ENCODE measurements around the gene MED13L.

The MED13L gene

DNA sequence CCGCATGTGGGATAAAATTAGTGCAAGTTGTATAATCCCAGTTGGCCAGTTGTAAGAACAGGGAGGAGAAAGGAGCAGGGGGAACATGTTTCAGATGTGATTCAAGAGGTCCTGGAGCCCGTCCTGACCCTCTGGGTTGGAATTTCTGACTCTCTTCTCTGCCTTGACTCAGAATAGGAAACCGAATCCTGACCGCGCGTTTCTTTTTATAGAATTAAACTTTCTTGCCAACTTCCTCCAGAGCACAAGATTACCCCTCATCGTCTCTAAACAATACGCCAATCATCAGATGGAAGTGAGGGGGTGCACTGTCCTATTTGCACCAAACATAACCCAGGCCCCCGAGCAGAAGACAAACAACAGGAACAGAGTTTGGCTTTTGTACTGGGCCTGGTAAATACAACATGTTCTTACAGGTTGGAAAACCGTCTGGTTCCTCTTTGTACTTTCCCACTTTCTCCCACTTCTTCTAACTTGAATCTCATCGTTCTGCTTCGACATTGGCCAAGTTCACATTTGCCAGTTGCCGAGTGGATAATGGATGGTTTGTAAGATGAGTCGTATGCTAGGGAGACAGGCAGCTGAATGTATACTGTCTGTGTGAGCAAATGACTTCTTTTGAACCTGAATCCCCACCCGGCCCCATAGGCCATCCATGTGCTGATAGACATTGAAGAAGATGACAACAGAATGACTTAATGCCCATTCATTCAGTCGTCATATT, 42.6 kb upstream of the MED13L start:
- H3K4me3 ChIP-seq (ENCODE audit: insufficient read depth, low read length, poor library complexity, severe bottlenecking): no peak overlapping the region
- H3K79me2 ChIP-seq (ENCODE audit: insufficient read depth, low read length): no peaks in the 10 kb centered on the region
- H4K20me1 ChIP-seq (ENCODE audit: low read depth, low read length): no peaks in the 10 kb centered on the region
- no peaks in the 10 kb centered on the region for H3K27me3 ChIP-seq (ENCODE audit: low read length)
- H3K36me3 ChIP-seq (ENCODE audit: low read length): no peaks in the 10 kb centered on the region
- H3K9ac ChIP-seq (ENCODE audit: low read length): no peak overlapping the region
- no peaks in the 10 kb centered on the region for H3K9me3 ChIP-seq (ENCODE audit: insufficient read depth, low read length)
- H3K4me2 ChIP-seq (ENCODE audit: low read depth, low read length, poor library complexity, severe bottlenecking): no peak overlapping the region
- no peaks in the 10 kb centered on the region for H3K9me2 ChIP-seq (replicated peaks; ENCODE audit: insufficient read depth, low read length)
- TF ChIP-seq EZH2phosphoT487 (conservative IDR thresholded peaks at IDR 0.05; ENCODE audit: low read length): no peak
- TF ChIP-seq, protein P1, sequence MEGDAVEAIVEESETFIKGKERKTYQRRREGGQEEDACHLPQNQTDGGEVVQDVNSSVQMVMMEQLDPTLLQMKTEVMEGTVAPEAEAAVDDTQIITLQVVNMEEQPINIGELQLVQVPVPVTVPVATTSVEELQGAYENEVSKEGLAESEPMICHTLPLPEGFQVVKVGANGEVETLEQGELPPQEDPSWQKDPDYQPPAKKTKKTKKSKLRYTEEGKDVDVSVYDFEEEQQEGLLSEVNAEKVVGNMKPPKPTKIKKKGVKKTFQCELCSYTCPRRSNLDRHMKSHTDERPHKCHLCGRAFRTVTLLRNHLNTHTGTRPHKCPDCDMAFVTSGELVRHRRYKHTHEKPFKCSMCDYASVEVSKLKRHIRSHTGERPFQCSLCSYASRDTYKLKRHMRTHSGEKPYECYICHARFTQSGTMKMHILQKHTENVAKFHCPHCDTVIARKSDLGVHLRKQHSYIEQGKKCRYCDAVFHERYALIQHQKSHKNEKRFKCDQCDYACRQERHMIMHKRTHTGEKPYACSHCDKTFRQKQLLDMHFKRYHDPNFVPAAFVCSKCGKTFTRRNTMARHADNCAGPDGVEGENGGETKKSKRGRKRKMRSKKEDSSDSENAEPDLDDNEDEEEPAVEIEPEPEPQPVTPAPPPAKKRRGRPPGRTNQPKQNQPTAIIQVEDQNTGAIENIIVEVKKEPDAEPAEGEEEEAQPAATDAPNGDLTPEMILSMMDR (IDR thresholded peaks at IDR 0.05; ENCODE audit: insufficient read depth, low read length, poor library complexity, severe bottlenecking): no peak
- no peak overlapping the region for H2AFZ ChIP-seq (ENCODE audit: low read depth, low read length, severe bottlenecking)
- H3F3A ChIP-seq (ENCODE audit: insufficient read depth): no peaks in the 10 kb centered on the region
- H3K27ac ChIP-seq (ENCODE audit: low read depth, low read length): no peak overlapping the region

DNA sequence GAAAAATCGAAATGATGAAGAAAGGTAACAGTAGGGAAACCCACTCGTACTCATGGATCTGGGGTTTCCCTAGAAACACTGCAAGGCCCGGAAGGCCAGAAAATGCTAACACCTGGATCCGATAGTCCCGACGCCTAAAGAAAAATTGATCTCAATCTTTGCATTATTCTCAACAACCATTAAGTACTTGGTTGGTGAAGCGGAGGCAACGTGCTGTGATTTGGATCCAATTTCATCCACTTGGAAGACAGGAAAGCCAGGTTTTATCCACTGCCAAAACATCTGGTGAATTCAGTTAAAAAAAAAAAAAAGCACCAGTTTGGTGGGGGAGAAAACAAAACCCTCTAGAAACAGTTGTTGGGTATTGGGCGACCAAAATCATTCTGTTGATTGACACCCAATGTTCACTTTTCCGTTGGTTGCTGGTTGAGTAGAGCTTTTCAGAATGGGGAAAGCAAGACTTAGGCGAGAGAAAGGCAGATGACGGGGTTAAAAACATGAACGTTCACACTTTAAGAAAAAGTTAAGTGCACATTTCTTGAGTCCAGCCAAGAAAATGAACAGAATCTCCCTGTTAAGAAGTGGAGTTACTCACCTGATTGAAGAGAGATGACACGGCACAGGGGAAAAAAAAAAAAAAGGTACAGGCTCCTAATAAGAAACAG, 41.9 kb upstream of the MED13L start:
- Histone ChIP-seq H3K9me3 (ENCODE audit: insufficient read depth, low read length) (no peaks in the 10 kb centered on the region), H3K4me3 (ENCODE audit: insufficient read depth, low read length, poor library complexity, severe bottlenecking) (no peak overlapping the region), H3F3A (ENCODE audit: insufficient read depth) (no peaks in the 10 kb centered on the region), H3K4me2 (ENCODE audit: low read depth, low read length, poor library complexity, severe bottlenecking) (no peak overlapping the region), H4K20me1 (ENCODE audit: low read depth, low read length) (no peaks in the 10 kb centered on the region), H3K27me3 (ENCODE audit: low read length) (no peaks in the 10 kb centered on the region), H2AFZ (ENCODE audit: low read depth, low read length, severe bottlenecking) (no peak overlapping the region), H3K27ac (ENCODE audit: low read depth, low read length) (no peak overlapping the region), H3K36me3 (ENCODE audit: low read length) (no peaks in the 10 kb centered on the region), H3K9me2 (replicated peaks; ENCODE audit: insufficient read depth, low read length) (no peaks in the 10 kb centered on the region), H3K79me2 (ENCODE audit: insufficient read depth, low read length) (no peaks in the 10 kb centered on the region), H3K9ac (ENCODE audit: low read length) (no peak overlapping the region)
- TF ChIP-seq, protein P1 (IDR thresholded peaks at IDR 0.05; ENCODE audit: insufficient read depth, low read length, poor library complexity, severe bottlenecking): no peak
- no peak for TF ChIP-seq EZH2phosphoT487 (conservative IDR thresholded peaks at IDR 0.05; ENCODE audit: low read length)

DNA sequence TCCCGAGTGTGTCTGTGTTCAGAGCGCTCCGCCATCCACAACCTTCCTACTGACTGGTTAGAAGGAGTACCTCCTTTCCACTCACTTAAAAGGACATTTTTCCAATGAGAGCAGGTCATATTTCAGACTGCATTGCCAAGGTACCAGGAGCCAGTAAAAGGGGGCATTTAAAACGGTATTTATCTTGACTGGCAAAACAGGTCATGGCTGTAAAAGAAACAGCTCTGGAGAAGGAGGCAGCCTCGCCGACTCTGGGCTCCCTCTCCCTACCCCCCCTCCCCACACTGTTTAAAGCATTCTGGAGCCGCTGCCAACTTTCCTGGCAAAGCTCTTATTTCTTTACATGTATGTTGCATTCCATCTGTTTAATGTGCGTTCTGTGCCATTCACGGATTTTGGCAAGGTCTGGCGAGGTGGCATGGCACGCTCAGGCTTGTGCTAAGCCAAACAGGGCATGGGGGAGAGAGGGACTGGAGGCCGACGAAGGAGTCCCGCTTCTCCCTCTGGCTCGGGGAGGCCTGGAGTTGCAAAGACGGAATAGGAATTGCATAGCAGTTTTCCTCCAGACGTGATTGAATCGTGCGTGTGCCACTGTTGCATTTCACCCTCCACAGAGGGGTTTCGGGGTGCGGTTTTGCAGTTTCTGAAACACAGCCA, 41.2 kb upstream of the MED13L start:
- Histone ChIP-seq H2AFZ (ENCODE audit: low read depth, low read length, severe bottlenecking) (no peak overlapping the region), H3K9me2 (replicated peaks; ENCODE audit: insufficient read depth, low read length) (no peaks in the 10 kb centered on the region), H3K36me3 (ENCODE audit: low read length) (no peaks in the 10 kb centered on the region), H3K4me2 (ENCODE audit: low read depth, low read length, poor library complexity, severe bottlenecking) (no peak overlapping the region), H4K20me1 (ENCODE audit: low read depth, low read length) (no peaks in the 10 kb centered on the region), H3K9ac (ENCODE audit: low read length) (no peak overlapping the region), H3K27me3 (ENCODE audit: low read length) (no peaks in the 10 kb centered on the region), H3F3A (ENCODE audit: insufficient read depth) (no peaks in the 10 kb centered on the region), H3K27ac (ENCODE audit: low read depth, low read length) (no peak overlapping the region), H3K79me2 (ENCODE audit: insufficient read depth, low read length) (no peaks in the 10 kb centered on the region), H3K9me3 (ENCODE audit: insufficient read depth, low read length) (no peaks in the 10 kb centered on the region), H3K4me3 (ENCODE audit: insufficient read depth, low read length, poor library complexity, severe bottlenecking) (no peak overlapping the region)
- TF ChIP-seq EZH2phosphoT487 (conservative IDR thresholded peaks at IDR 0.05; ENCODE audit: low read length): no peak

Data from SU-DHL-6 (cell line).